Measurements from ENCODE around the gene LMF1.

- no peak for TF ChIP-seq CTCF (optimal IDR thresholded peaks at IDR 0.05 in 1 of 3, IDR thresholded peaks at IDR 0.05 in 1 of 3, conservative IDR thresholded peaks at IDR 0.05 in 1 of 3; ENCODE audit: extremely low read depth in 1 of 3, insufficient read depth in 2 of 3, low read length in 3 of 3)
- TF ChIP-seq EZH2 (IDR thresholded peaks at IDR 0.05; ENCODE audit: low read length): no peak
Measured at GRCh38 chr16:832652-833336, 138.0 kb downstream of the LMF1 start.

All from keratinocyte (primary cell).